Pancreas (tissue), 10 donors: Measurements from ENCODE around the gene FILIP1. TPM values are rescaled to one million over a fixed set of nuclear protein-coding genes. Genes with fewer than 3 reads are reported as not detected.
"Not testable (repeated sequence)": the region's sequence is repeated elsewhere in the genome, so short reads cannot be mapped to it uniquely, and the experiment has no call there.

Source experiments
- ATAC-seq, 4 donors: fragments of 200-7000 bp; cut with Tn5 transposase; one replicate each; pipeline versions ENCODE4 v1.8.0 to v1.9.1; 2020; ENCODE audit warnings: mild to moderate bottlenecking in 4 of 4, moderate library complexity in 4 of 4
- DNase-seq, 6 donors: peaks; one replicate each; pipeline ENCODE4 v3.0.0-alpha.2; 2020
- FAIRE-seq: peaks from 2 replicates; lab custom pipeline; 2012; peaks lifted over from hg19 to GRCh38; lab: Jason Lieb, UNC
- H3K27ac ChIP-seq, 4 donors: fragments of 200-600 bp; sonication (generic); 1 replicate in 3 of 4; 2 replicates in 1 of 4; pipeline versions ENCODE4 v1.5.0 to v1.8.0; 2020
- H3K27me3 ChIP-seq, 4 donors: fragments of 200-600 bp; one replicate each; pipeline ENCODE4 v1.8.0; 2021
- H3K36me3 ChIP-seq, 3 donors: fragments of 200-600 bp; sonication (generic) in 1 of 3; one replicate each; pipeline versions ENCODE4 v1.5.0 to v1.8.0; 2020 to 2021
- H3K4me1 ChIP-seq, 3 donors: fragments of 200-600 bp; one replicate each; pipeline ENCODE4 v1.8.0; 2021
- H3K4me3 ChIP-seq, 4 donors: fragments of 200-600 bp; sonication (generic) in 2 of 4; one replicate each; pipeline versions ENCODE4 v1.5.0 to v1.8.0; 2020 to 2021
- H3K9me3 ChIP-seq, 4 donors: fragments of 200-600 bp; one replicate each; pipeline ENCODE4 v1.8.0; 2021
- CTCF ChIP-seq, 4 donors: fragments of 200-600 bp; sonication (generic) in 3 of 4; IDR thresholded peaks; one replicate each; pipeline versions ENCODE4 v1.5.0 to v1.8.0; 2021; ENCODE audit warnings: antibody characterized with exemption in 4 of 4
- WGBS, 2 donors: extraction: QIAGEN DNeasy Blood & Tissue Kit; methylation state at CpG; one replicate each; pipeline ENCODE4 v1.1.7; 2013; 5-methylcytosine and 5-hydroxymethylcytosine counted together
- intact Hi-C, 3 donors: fragments of 100-400 bp; cut with DNase I; formaldehyde crosslinking; loops; one replicate each; pipeline versions ENCODE4 v1.11.1 to v1.14.2; 2022
- polyA plus RNA-seq, 2 donors: library from polyadenylated mRNA; stranded (reverse); fragments of 200-250 nt; gene quantifications; one replicate each; pipeline ENCODE4 v1.2.3, GENCODE V29; 2013
- total RNA-seq, 6 donors: library from RNA; stranded (reverse); fragmentation: NEBNext Ultra II Directional in 4 of 6; extraction: Animal tissue kit (Norgen Biotek cat#: 25700) in 4 of 6; gene quantifications; one replicate each; pipeline versions ENCODE4 v1.2.1 to v1.2.4, GENCODE V29; 2021 to 2023
- donor health status: healthy with polysubstance abuse.
- donor health status: DM: no; HTN: no; CAD: no; lungs with moderate emphysema.
- donor health status: DM: no; HTN: no; CAD: no.
- donor health status: control.
- donor health status: control.
- donor health status: Bipolar disorder and iron deficiency.
- donor health status: DM: yes; HTN: yes; CAD: no.
- donor health status: DM: no; HTN: no; CAD: no.
- donor health status: DM: no; HTN: no; CAD: no.
- donor health status: DM: yes; HTN: yes; CAD: no.

The FILIP1 gene
- total and polyA plus RNA-seq, 8 donors: 0.33 to 3.6 (median 1.5) TPM

DNA sequence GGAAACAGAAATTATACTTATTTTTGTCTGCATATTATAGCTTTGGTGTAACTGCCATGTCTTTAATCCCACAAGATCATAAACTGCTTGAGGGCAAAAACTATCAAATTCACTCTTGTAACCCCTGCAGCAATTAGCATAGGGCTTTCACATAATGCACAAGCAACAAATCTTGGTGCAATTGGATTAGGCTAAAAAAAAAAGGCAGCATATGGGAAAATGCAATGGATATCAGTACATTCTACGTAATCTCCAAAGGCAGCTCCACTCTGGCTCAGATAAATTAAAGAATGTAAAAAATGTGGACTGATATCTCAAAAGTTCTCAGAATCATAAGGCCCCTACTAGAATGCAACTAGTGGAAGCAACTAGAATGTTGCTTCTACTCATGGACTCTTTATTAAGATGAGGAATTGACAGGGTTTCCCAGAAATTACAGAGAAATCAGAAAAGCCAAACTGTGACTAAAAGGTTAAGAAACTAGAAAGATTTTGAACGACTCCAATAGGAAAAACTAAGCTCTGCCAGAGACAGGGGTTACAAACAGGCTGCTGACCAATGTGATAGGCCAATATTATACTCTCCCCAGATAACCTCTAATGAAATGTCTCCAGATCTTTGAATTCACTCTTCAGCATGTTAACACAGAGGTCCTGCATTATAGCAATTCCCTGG, 55.0 kb downstream of the FILIP1 start:
- ATAC-seq (no peak), DNase-seq (no peak), FAIRE-seq (no peak)
- H3K36me3 ChIP-seq: no peaks in the 10 kb centered on the region
- H3K9me3 ChIP-seq: no peaks in the 10 kb centered on the region
- WGBS, 2 donors: 58 to 68% methylated on average over 2 of the region's 2 CpGs
- no peak for TF ChIP-seq CTCF (IDR thresholded peaks at IDR 0.05)
- no peaks in the 10 kb centered on the region for H3K4me1 ChIP-seq
- H3K4me3 ChIP-seq: no peak overlapping the region
- intact Hi-C loops: no loop called here
- no peaks in the 10 kb centered on the region for H3K27me3 ChIP-seq
- no peak overlapping the region for H3K27ac ChIP-seq

DNA sequence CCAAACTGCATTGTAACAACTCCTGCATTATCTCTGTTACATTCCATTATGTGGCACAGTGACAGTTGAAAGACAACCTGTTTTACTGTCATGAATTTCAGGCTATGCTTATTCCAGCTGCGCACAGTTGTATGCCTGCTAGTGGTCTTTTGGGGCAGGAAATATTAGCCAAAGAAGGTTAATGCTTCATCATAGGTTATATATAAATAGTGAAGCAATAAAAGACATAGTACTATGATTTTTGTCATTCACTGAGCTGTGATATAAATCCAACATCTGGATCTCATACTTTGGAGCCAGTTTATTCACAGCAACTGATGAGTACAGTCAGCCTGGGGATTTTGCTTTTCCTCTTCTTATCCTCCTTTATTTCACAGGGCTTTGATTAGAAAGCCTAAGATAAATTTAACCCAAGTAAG, 55.6 kb downstream of the FILIP1 start:
- intact Hi-C loops: no loop called here

DNA sequence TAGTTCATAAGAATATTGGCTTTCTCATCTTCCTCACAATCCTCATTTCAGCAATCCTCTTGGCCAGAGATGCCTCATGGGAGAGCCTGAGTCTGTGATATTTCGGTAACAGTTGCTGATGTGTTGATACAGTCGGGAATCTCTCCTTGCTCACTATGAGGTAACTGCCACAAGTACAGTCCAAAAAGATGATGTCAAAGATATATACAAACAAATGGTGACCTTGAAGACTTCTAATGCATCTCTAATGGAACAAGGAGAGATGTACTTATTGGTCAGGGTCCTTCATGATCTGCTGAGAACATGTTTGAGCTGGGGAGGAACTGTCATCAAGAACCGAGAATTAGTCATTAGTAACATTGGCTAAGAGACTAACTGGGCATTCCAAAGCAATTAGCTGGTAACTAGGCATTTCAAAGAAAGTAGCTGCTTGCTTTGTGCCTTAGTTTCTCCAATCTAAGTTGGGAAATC, 56.1 kb downstream of the FILIP1 start:
- ATAC-seq: peak in 2 of 4 donors; percentile 43 to 50
- 82 to 87% methylated on average over 3 of the region's 3 CpGs for WGBS, 2 donors
- no peaks in the 10 kb centered on the region for H3K9me3 ChIP-seq
- no peaks in the 10 kb centered on the region for H3K4me1 ChIP-seq
- no peak for FAIRE-seq
- H3K27me3 ChIP-seq: no peaks in the 10 kb centered on the region
- no peak overlapping the region for H3K4me3 ChIP-seq
- no peaks in the 10 kb centered on the region for H3K36me3 ChIP-seq
- no peak for DNase-seq
- TF ChIP-seq CTCF (IDR thresholded peaks at IDR 0.05): no peak
- intact Hi-C loops: no loop called here
- H3K27ac ChIP-seq: no peak overlapping the region

More for the DNA sequence above, 55.6 kb downstream of the FILIP1 start:
- DNase-seq: no peak
- Histone ChIP-seq H3K27ac (no peak overlapping the region), H3K36me3 (no peaks in the 10 kb centered on the region), H3K9me3 (no peaks in the 10 kb centered on the region), H3K27me3 (no peaks in the 10 kb centered on the region), H3K4me1 (no peaks in the 10 kb centered on the region), H3K4me3 (no peak overlapping the region)
- 94% methylated on average over 1 of the region's 1 CpG for WGBS, 2 donors
- TF ChIP-seq CTCF (IDR thresholded peaks at IDR 0.05): no peak
- no peak for ATAC-seq
- FAIRE-seq: no peak

DNA sequence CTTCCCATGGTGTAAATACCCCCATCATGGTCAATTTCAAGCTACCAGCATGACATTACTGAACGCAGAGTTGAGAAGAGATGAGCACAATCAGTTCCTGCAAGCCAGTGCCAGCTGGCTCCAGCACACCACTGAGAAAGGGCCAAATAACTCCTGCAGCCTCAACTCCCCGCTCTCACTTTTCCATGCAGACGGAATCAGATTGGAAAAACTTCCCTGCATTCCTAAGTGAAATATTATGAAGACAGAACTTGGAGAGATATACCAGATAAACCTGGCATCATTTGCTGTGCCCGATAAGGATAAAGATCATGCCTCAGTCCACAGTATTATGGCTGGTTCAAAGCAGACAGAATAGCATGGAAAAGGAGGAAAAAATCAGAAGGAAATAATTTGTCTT, 56.7 kb downstream of the FILIP1 start:
- peak in 1 of 4 donors; percentile 40 for ATAC-seq
- Histone ChIP-seq H3K4me1 (no peaks in the 10 kb centered on the region), H3K4me3 (no peak overlapping the region), H3K36me3 (no peaks in the 10 kb centered on the region), H3K27me3 (no peaks in the 10 kb centered on the region), H3K27ac (no peak overlapping the region), H3K9me3 (no peaks in the 10 kb centered on the region)
- WGBS, 2 donors: 80 to 82% methylated on average over 4 of the region's 4 CpGs
- DNase-seq: no peak
- no peak for TF ChIP-seq CTCF (IDR thresholded peaks at IDR 0.05)
- intact Hi-C loops: no loop called here
- no peak for FAIRE-seq

GRCh38 chr6:75432809-75433208, 60.8 kb downstream of the FILIP1 start:
- H3K27ac ChIP-seq, DNase-seq, H3K9me3 ChIP-seq, H3K36me3 ChIP-seq, H3K4me3 ChIP-seq, H3K4me1 ChIP-seq, ATAC-seq, FAIRE-seq, H3K27me3 ChIP-seq, intact Hi-C loops: not testable (repeated sequence)
- WGBS, 2 donors: 95 to 97% methylated on average over 1 of the region's 1 CpG
